Measurements from ENCODE around the gene ELOVL5. TPM values are rescaled to one million over a fixed set of nuclear protein-coding genes. Genes with fewer than 3 reads are reported as not detected.

The ELOVL5 gene
- total RNA-seq, 2 experiments from 2014 or later: 88.3 to 92.7 TPM

DNA sequence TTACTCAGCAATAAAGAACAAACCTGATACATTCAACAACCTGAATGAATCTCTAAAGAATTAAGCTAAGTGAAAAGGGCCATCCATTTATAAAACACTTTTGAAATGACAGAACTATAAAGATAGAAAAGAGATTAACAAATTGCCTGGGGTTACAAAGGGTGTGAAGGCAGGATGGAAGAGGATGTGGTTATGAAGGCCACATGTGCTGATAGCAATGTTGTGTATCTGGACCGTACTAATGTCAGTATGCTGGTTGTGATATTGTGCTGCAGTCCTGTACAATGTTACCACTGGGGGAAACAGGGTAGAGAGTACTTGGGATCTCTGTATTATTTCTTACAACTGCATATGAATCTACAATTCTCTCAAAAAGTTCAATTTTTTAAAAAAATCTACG lies 36.4 kb downstream of the ELOVL5 start:
- intact Hi-C loops (cut with micrococcal nuclease): loop anchor here (5.0 to 10.0 kb wide), 2 partner anchors 35 to 112 kb away; partner anchors contain the start of gene ELOVL5
- DNase-seq: peak; percentile 37
- ChIA-PET POLR2A (no interaction called here), CTCF (interaction anchor here (0.8 to 2.3 kb wide), 4 partner anchors 10 to 141 kb away, joined by 3 to 9 read pairs (median 4); no protein-coding TSS in a partner anchor)
- H3K4me1 Mint-ChIP-seq (ENCODE audit: low read depth): peaks cover 94% of the 10 kb centered on the region
- TF ChIP-seq, protein P1, sequence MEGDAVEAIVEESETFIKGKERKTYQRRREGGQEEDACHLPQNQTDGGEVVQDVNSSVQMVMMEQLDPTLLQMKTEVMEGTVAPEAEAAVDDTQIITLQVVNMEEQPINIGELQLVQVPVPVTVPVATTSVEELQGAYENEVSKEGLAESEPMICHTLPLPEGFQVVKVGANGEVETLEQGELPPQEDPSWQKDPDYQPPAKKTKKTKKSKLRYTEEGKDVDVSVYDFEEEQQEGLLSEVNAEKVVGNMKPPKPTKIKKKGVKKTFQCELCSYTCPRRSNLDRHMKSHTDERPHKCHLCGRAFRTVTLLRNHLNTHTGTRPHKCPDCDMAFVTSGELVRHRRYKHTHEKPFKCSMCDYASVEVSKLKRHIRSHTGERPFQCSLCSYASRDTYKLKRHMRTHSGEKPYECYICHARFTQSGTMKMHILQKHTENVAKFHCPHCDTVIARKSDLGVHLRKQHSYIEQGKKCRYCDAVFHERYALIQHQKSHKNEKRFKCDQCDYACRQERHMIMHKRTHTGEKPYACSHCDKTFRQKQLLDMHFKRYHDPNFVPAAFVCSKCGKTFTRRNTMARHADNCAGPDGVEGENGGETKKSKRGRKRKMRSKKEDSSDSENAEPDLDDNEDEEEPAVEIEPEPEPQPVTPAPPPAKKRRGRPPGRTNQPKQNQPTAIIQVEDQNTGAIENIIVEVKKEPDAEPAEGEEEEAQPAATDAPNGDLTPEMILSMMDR (IDR thresholded peaks at IDR 0.05): no peak
- H3K36me3 Mint-ChIP-seq (ENCODE audit: low read depth): peaks cover 16% of the 10 kb centered on the region
- peak; percentile 60 for ATAC-seq
- peak overlapping the region; percentile 69 for H3K27ac Mint-ChIP-seq
- H3K9me3 Mint-ChIP-seq: no peaks in the 10 kb centered on the region
- no peaks in the 10 kb centered on the region for H3K27me3 Mint-ChIP-seq
- H3K4me3 Mint-ChIP-seq: no peak overlapping the region

DNA sequence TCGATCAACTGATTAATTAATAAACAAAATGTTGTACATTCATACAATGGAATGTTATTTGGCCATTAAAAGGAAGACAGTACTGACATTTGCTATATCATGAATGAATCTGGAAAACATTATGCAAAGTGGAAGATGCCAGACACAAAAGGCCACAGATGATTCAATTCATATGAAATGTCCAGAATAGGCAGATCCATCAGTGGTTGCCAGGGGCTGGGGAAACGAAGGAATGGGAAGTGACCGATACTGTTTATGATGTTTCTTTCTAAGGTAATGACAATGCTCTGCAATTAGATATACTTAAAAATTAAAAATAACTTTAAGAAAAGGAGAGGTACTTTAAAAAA lies 37.2 kb downstream of the ELOVL5 start:
- ChIA-PET POLR2A (interaction anchor here (1.1 to 1.4 kb wide), 3 partner anchors 17 to 36 kb away, joined by 4 read pairs; no protein-coding TSS in a partner anchor), CTCF (interaction anchor here (0.8 to 2.3 kb wide), 4 partner anchors 11 to 99 kb away, joined by 4 to 9 read pairs (median 4); no protein-coding TSS in a partner anchor)
- intact Hi-C loops (cut with micrococcal nuclease): loop anchor here (5.0 to 10.0 kb wide), 2 partner anchors 36 to 113 kb away; partner anchors contain the start of gene ELOVL5
- TF ChIP-seq, protein P1 (IDR thresholded peaks at IDR 0.05): no peak
- H3K4me1 Mint-ChIP-seq (ENCODE audit: low read depth): peaks cover 94% of the 10 kb centered on the region
- H3K9me3 Mint-ChIP-seq: no peaks in the 10 kb centered on the region
- H3K4me3 Mint-ChIP-seq: peak overlapping the region; percentile 31
- H3K27ac Mint-ChIP-seq: peak overlapping the region; percentile 73
- DNase-seq (no peak), ATAC-seq (no peak)
- H3K27me3 Mint-ChIP-seq: no peaks in the 10 kb centered on the region
- peaks cover 15% of the 10 kb centered on the region for H3K36me3 Mint-ChIP-seq (ENCODE audit: low read depth)

DNA sequence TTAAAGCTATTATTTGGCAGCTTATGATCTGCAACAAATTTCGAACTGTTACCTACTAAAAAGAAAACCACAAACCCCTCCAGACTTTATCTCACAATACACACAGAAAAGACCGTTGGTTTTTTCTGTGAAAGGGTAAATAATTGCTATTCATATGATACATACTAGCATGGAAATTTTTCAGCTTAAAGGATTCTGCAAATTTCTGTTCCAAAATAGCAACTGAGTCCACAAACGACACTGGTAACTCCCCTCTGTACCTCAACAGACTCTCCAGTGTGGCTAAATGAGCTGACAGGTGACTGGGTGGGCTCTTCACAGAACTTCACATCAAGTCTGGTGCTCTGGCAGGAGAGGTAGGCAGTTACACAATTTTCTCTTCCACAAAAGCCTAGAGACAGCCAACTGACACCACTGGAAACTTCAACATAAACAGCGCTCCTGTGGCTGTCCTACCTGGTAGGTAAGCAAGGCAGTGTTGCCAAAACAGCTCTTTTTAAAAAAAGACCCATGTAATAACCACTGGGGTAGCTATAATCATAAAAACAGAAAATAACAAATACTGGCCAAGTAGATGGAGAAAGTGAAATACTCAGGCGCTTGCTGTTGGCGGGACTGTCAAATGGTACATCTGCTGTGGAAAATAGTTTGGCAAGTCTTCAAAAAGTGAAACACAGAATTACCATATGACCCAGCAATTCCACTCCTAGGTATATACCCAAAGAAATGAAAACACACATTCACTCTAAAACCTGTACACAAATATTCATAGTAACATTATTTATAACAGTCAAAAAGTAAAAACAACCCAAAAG lies 37.8 kb downstream of the ELOVL5 start:
- peak overlapping the region; percentile 73 for H3K27ac Mint-ChIP-seq
- ChIA-PET CTCF (interaction anchor here (0.7 to 2.3 kb wide), 5 partner anchors 16 to 139 kb away, joined by 3 to 9 read pairs (median 3); no protein-coding TSS in a partner anchor), POLR2A (interaction anchor here (1.0 to 1.4 kb wide), 5 partner anchors 17 to 36 kb away, joined by 3 to 4 read pairs (median 4); no protein-coding TSS in a partner anchor)
- TF ChIP-seq, protein P1 (IDR thresholded peaks at IDR 0.05): no peak
- peaks cover 15% of the 10 kb centered on the region for H3K36me3 Mint-ChIP-seq (ENCODE audit: low read depth)
- intact Hi-C loops (cut with micrococcal nuclease): loop anchor here (5.0 to 10.0 kb wide), 2 partner anchors 36 to 114 kb away; partner anchors contain the start of gene ELOVL5
- peaks cover 91% of the 10 kb centered on the region for H3K4me1 Mint-ChIP-seq (ENCODE audit: low read depth)
- H3K9me3 Mint-ChIP-seq: no peaks in the 10 kb centered on the region
- no peak for ATAC-seq
- H3K4me3 Mint-ChIP-seq: peak overlapping the region; percentile 31
- no peak for DNase-seq
- no peaks in the 10 kb centered on the region for H3K27me3 Mint-ChIP-seq

DNA sequence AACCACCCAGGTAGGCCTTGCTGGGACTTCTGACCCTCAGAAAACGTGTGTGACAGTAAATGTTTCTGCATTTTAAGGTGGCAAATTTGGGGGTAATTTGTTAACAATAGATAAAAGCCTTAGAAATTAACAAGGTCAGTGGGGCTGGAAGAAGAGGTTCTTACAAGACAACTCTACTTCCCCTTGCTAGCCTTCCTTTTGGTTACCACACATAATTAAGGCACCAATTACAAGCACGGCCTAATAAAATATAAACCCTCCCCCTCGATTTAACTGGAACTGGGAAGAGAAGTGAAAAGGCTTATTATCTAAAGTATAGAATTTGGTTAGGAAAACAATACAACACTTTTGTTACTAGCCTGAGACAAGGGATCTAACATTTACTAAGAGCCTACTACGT lies 38.8 kb downstream of the ELOVL5 start:
- DNase-seq (no peak), ATAC-seq (no peak)
- Mint-ChIP-seq H3K4me1 (ENCODE audit: low read depth) (peaks cover 81% of the 10 kb centered on the region), H3K27ac (peak overlapping the region; percentile 73), H3K4me3 (no peak overlapping the region), H3K36me3 (ENCODE audit: low read depth) (peaks cover 15% of the 10 kb centered on the region), H3K9me3 (no peaks in the 10 kb centered on the region), H3K27me3 (no peaks in the 10 kb centered on the region)
- intact Hi-C loops (cut with micrococcal nuclease): loop anchor here (5.0 to 10.0 kb wide), 2 partner anchors 37 to 115 kb away; partner anchors contain the start of gene ELOVL5
- ChIA-PET POLR2A (interaction anchor here (0.6 to 1.2 kb wide), 4 partner anchors 20 to 194 kb away, joined by 3 to 4 read pairs (median 3); no protein-coding TSS in a partner anchor), CTCF (interaction anchor here (0.6 to 2.3 kb wide), 6 partner anchors 15 to 138 kb away, joined by 3 to 9 read pairs (median 3); no protein-coding TSS in a partner anchor)
- TF ChIP-seq, protein P1 (IDR thresholded peaks at IDR 0.05): no peak
